CD8-positive, alpha-beta memory T cell (primary cell): ENCODE data around the gene SIRPB1. TPM values are rescaled to one million over a fixed set of nuclear protein-coding genes. Genes with fewer than 3 reads are reported as not detected.
A peak's percentile ranks its signal among the peaks of the same experiment; 100 is the strongest.

Experiments used
- CTCF ChIA-PET: fragments of 350-600 bp; sonication (Branson Sonifier 250); formaldehyde crosslinking; loops from one replicate; lab custom pipeline; 2021; ENCODE audit warnings: antibody characterized with exemption; lab: Charles Lee
- POLR2A ChIA-PET: fragments of 350-600 bp; sonication (Branson Sonifier 250); formaldehyde crosslinking; loops from one replicate; lab custom pipeline; 2021; ENCODE audit warnings: antibody characterized with exemption; lab: Charles Lee
- DNase-seq, 5 donors: peaks; one replicate each; pipeline versions ENCODE4 v3.0.0 to v3.0.0-alpha.2; 2020 to 2022; ENCODE audit warnings: mixed read lengths in 1 of 5
- H3K27ac ChIP-seq: one replicate; pipeline ENCODE4 v1.7.0; 2013; ENCODE audit warnings: low read depth, mild to moderate bottlenecking, low read length, moderate library complexity
- H3K27me3 ChIP-seq: 2 replicates; pipeline ENCODE4 v1.7.0; 2013; ENCODE audit warnings: low read length, mild to moderate bottlenecking; ENCODE audit not compliant: insufficient read depth, poor library complexity, severe bottlenecking
- H3K36me3 ChIP-seq: 2 replicates; pipeline ENCODE4 v1.7.0; 2013; ENCODE audit warnings: mild to moderate bottlenecking, low read length, moderate library complexity; ENCODE audit not compliant: insufficient read depth
- H3K4me1 ChIP-seq: 2 replicates; pipeline ENCODE4 v1.7.0; 2013; ENCODE audit warnings: mild to moderate bottlenecking, low read length, moderate library complexity; ENCODE audit not compliant: insufficient read depth
- H3K4me3 ChIP-seq: 2 replicates; pipeline ENCODE4 v1.7.0; 2013; ENCODE audit warnings: mild to moderate bottlenecking, low read length
- H3K9me3 ChIP-seq: 2 replicates; pipeline ENCODE4 v1.7.0; 2013; ENCODE audit warnings: mild to moderate bottlenecking, low read length
- H3K27ac Mint-ChIP-seq, 8 donors: one replicate each; pipeline ENCODE4 v1.8.0; 2020 to 2021; ENCODE audit warnings: mixed read lengths in 8 of 8, mild to moderate bottlenecking in 6 of 8, inconsistent platforms in 3 of 8, moderate library complexity in 3 of 8
- H3K27me3 Mint-ChIP-seq, 2 donors: one replicate each; pipeline ENCODE4 v1.8.0; 2020 to 2021; ENCODE audit warnings: mixed read lengths in 2 of 2, mild to moderate bottlenecking in 1 of 2, moderate library complexity in 1 of 2
- H3K36me3 Mint-ChIP-seq, 3 donors: one replicate each; pipeline ENCODE4 v1.8.0; 2020 to 2021; ENCODE audit warnings: mixed read lengths in 3 of 3, inconsistent platforms in 1 of 3, mild to moderate bottlenecking in 1 of 3
- H3K4me1 Mint-ChIP-seq, 3 donors: one replicate each; pipeline ENCODE4 v1.8.0; 2020 to 2021; ENCODE audit warnings: mixed read lengths in 3 of 3, inconsistent platforms in 1 of 3, mild to moderate bottlenecking in 1 of 3
- H3K4me3 Mint-ChIP-seq, 7 donors: one replicate each; pipeline ENCODE4 v1.8.0; 2020 to 2021; ENCODE audit warnings: mixed read lengths in 7 of 7, mild to moderate bottlenecking in 6 of 7, moderate library complexity in 4 of 7, inconsistent platforms in 2 of 7
- H3K9me3 Mint-ChIP-seq, 5 donors: one replicate each; pipeline ENCODE4 v1.8.0; 2020 to 2022; ENCODE audit warnings: mixed read lengths in 5 of 5, mild to moderate bottlenecking in 3 of 5, moderate library complexity in 2 of 5, inconsistent platforms in 1 of 5
- polyA plus RNA-seq: library from polyadenylated mRNA; unstranded; fragments of 300-500 nt; fragmentation: Illumina TruSeq; gene quantifications from one replicate; pipeline ENCODE4 v1.2.3, GENCODE V29; 2021
- total RNA-seq, 2 experiments: library from RNA; stranded (reverse); gene quantifications; one replicate each; pipeline ENCODE4 v1.2.3, GENCODE V29; 2021

The SIRPB1 gene
- 1 to 10 TPM; 1.5 to 2.3 TPM for total RNA-seq
- 0.93 TPM for polyA plus RNA-seq

- H3K4me3 ChIP-seq = no peak within 1 kb of the TSS
- peaks cover 43% of the 10 kb centered on the region for H3K4me1 ChIP-seq
- ChIA-PET CTCF (no interaction called here), POLR2A (no interaction called here)
- no peak within 1 kb of the TSS for H3K27ac ChIP-seq
- H3K27ac Mint-ChIP-seq = peak within 1 kb of the TSS in 5 of 8 donors; percentile 12 to 56 (median 32)
- H3K4me1 Mint-ChIP-seq = peaks cover 51 to 58% (median 55%) of the 10 kb centered on the region in 3 donors
- H3K36me3 Mint-ChIP-seq = peaks cover 0 to 19% (median 12%) of the 10 kb centered on the region in 3 donors
- H3K9me3 Mint-ChIP-seq = no peaks in the 10 kb centered on the region
- H3K9me3 ChIP-seq = no peaks in the 10 kb centered on the region
- no peaks in the 10 kb centered on the region for H3K27me3 ChIP-seq
- peak within 1 kb of the TSS in 3 of 7 donors; percentile 0 to 49 (median 10) for H3K4me3 Mint-ChIP-seq
- no peaks in the 10 kb centered on the region for H3K27me3 Mint-ChIP-seq
- DNase-seq = no peak
- H3K36me3 ChIP-seq = no peaks in the 10 kb centered on the region
These were observed at the start of gene SIRPB1 for GRCh38 chr20:1619861-1620444. Gene SIRPB1 (minus strand): TSS chr20:1620009. CDS start chr20:1619944, 65 bp downstream.

- Histone ChIP-seq H3K27me3 (no peaks in the 10 kb centered on the region), H3K27ac (no peak overlapping the region), H3K4me3 (no peak overlapping the region), H3K4me1 (peaks cover 71% of the 10 kb centered on the region), H3K36me3 (no peaks in the 10 kb centered on the region), H3K9me3 (no peaks in the 10 kb centered on the region)
- peaks cover 3 to 7% (median 6%) of the 10 kb centered on the region in 3 donors for H3K36me3 Mint-ChIP-seq
- H3K4me1 Mint-ChIP-seq = peaks cover 84 to 97% (median 96%) of the 10 kb centered on the region in 3 donors
- CTCF ChIA-PET = interaction anchor here (1.0 to 1.1 kb wide), 2 partner anchors 9 to 65 kb away, joined by 3 read pairs; no protein-coding TSS in a partner anchor
- no peak for DNase-seq
- H3K9me3 Mint-ChIP-seq = peaks cover 0 to 9% (median 0%) of the 10 kb centered on the region in 5 donors
- POLR2A ChIA-PET = no interaction called here
- H3K4me3 Mint-ChIP-seq = no peak overlapping the region
- H3K27ac Mint-ChIP-seq = peak overlapping the region in 6 of 8 donors; percentile 38 to 76 (median 52)
- peaks cover 0 to 2% of the 10 kb centered on the region in 2 donors for H3K27me3 Mint-ChIP-seq
These were observed 49.5 kb upstream of the SIRPB1 start for GRCh38 chr20:1669304-1669703.

DNA sequence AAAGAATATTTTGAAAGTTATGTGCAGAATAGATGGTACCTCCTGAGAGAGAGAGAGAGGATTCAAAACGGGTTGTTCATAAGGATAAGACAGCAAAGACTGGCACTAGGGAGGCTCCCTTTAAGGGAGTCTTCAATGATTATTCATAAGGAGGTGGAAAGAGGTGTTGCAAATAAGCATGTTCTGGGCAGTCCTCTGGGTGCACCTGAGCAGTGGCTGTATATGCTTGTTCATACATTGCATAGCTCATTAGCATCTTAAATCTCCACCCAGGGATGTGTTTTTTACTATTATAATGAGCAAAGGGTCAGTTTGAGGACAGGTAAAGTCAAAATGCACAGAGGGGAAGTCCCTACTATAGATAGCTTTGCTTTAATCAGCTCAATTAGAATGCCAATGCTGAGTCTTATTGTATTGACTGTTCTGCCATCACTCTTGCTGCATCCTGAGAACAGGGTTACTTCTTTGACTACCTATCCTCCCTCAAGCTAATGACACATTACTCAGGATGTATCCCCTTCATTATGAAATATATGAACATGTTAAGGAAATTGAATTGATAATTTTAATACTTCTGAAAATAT, 47.8 kb upstream of the SIRPB1 start:
- H3K27ac ChIP-seq = no peak overlapping the region
- ChIA-PET CTCF (interaction anchor here (0.8 to 1.6 kb wide), 2 partner anchors 11 to 64 kb away, joined by 3 read pairs; no protein-coding TSS in a partner anchor), POLR2A (no interaction called here)
- no peaks in the 10 kb centered on the region for H3K36me3 ChIP-seq
- peaks cover 71% of the 10 kb centered on the region for H3K4me1 ChIP-seq
- Mint-ChIP-seq H3K36me3 (peaks cover 3 to 7% (median 6%) of the 10 kb centered on the region in 3 donors), H3K27me3 (peaks cover 0 to 2% of the 10 kb centered on the region in 2 donors), H3K4me3 (peak overlapping the region in 4 of 7 donors; percentile 1 to 25 (median 4)), H3K9me3 (peaks cover 0 to 9% (median 0%) of the 10 kb centered on the region in 5 donors), H3K4me1 (peaks cover 83 to 97% (median 96%) of the 10 kb centered on the region in 3 donors), H3K27ac (peak overlapping the region; percentile 28 to 84 (median 50))
- DNase-seq = no peak
- no peaks in the 10 kb centered on the region for H3K27me3 ChIP-seq
- H3K9me3 ChIP-seq = no peaks in the 10 kb centered on the region
- H3K4me3 ChIP-seq = no peak overlapping the region

DNA sequence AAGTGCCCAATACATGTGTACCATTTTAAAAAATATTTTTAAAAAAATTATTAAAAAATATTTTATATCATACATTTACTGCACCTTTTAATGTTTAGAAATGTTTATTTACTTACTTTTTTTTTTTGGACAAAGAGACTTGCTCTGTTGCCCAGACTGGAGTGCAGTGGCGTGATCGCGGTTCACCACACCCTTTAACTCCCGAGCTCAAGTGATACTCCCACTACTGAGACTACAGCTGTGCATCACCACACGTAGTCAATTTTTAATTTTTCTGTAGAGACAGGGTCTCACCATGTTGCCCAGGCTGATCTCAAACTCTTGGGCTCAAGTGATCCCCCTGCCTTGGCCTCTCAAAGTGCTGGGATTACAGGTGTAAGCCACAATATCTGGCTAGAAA, 47.0 kb upstream of the SIRPB1 start:
- no peaks in the 10 kb centered on the region for H3K27me3 ChIP-seq
- CTCF ChIA-PET = interaction anchor here (1.0 to 2.1 kb wide), 5 partner anchors 9 to 163 kb away, joined by 3 to 6 read pairs (median 4); no protein-coding TSS in a partner anchor
- Mint-ChIP-seq H3K4me3 (peak overlapping the region in 2 of 7 donors; percentile 8 to 67), H3K4me1 (peaks cover 83 to 97% (median 96%) of the 10 kb centered on the region in 3 donors), H3K27me3 (peaks cover 0 to 2% of the 10 kb centered on the region in 2 donors), H3K36me3 (peaks cover 3 to 6% (median 5%) of the 10 kb centered on the region in 3 donors), H3K27ac (peak overlapping the region in 7 of 8 donors; percentile 11 to 99 (median 52)), H3K9me3 (peaks cover 0 to 9% (median 0%) of the 10 kb centered on the region in 5 donors)
- H3K4me3 ChIP-seq = no peak overlapping the region
- no peaks in the 10 kb centered on the region for H3K9me3 ChIP-seq
- no peaks in the 10 kb centered on the region for H3K36me3 ChIP-seq
- H3K27ac ChIP-seq = no peak overlapping the region
- POLR2A ChIA-PET = interaction anchor here (0.7 kb wide), 1 partner anchor 44 kb away, joined by 3 read pairs; no protein-coding TSS in a partner anchor
- peaks cover 71% of the 10 kb centered on the region for H3K4me1 ChIP-seq
- no peak for DNase-seq

DNA sequence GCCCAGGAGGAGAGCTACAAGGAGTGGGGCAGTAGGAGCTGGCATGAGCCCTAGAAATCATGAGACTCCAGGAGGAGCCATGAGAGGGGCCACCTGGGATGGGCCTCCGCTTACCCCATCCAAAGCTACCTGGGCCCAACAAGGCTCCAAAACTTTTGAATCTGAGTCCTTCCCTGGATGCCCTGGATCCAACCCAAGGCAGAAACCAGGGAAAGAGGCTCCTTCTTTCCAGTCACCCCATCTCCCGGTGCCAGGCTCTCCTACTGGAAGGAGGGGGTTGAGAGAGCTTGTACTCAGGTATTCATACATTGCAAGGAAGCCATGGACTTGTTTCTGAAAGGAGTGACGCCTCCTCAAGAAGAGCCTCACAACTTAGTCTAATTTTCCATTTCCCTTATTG, 45.5 kb upstream of the SIRPB1 start:
- Histone ChIP-seq H3K27ac (no peak overlapping the region), H3K9me3 (no peaks in the 10 kb centered on the region), H3K4me3 (peak overlapping the region; percentile 50), H3K36me3 (no peaks in the 10 kb centered on the region), H3K4me1 (peaks cover 74% of the 10 kb centered on the region), H3K27me3 (no peaks in the 10 kb centered on the region)
- no peak for DNase-seq
- H3K36me3 Mint-ChIP-seq = peaks cover 0 to 3% (median 2%) of the 10 kb centered on the region in 3 donors
- H3K27ac Mint-ChIP-seq = peak overlapping the region; percentile 78 to 99 (median 92)
- no peaks in the 10 kb centered on the region for H3K27me3 Mint-ChIP-seq
- CTCF ChIA-PET = interaction anchor here (1.1 to 2.1 kb wide), 4 partner anchors 10 to 199 kb away, joined by 4 to 6 read pairs (median 5); partner anchors contain the start of gene NSFL1C
- peak overlapping the region; percentile 65 to 91 (median 82) for H3K4me3 Mint-ChIP-seq
- POLR2A ChIA-PET = interaction anchor here (0.9 to 1.3 kb wide), 2 partner anchors 9 to 13 kb away, joined by 3 to 4 read pairs; no protein-coding TSS in a partner anchor
- H3K4me1 Mint-ChIP-seq = peaks cover 83 to 97% (median 96%) of the 10 kb centered on the region in 3 donors
- H3K9me3 Mint-ChIP-seq = no peaks in the 10 kb centered on the region

GRCh38 chr20:1664911-1665310, 45.1 kb upstream of the SIRPB1 start:
- DNase-seq = peak; percentile 35 to 78 (median 61)
- Histone ChIP-seq H3K27ac (no peak overlapping the region), H3K9me3 (no peaks in the 10 kb centered on the region), H3K27me3 (no peaks in the 10 kb centered on the region), H3K4me1 (peaks cover 78% of the 10 kb centered on the region), H3K4me3 (peak overlapping the region; percentile 50), H3K36me3 (no peaks in the 10 kb centered on the region)
- CTCF ChIA-PET = interaction anchor here (1.0 to 2.0 kb wide), 3 partner anchors 9 to 199 kb away, joined by 4 to 5 read pairs (median 4); partner anchors contain the start of gene NSFL1C
- no peaks in the 10 kb centered on the region for H3K9me3 Mint-ChIP-seq
- peak overlapping the region; percentile 65 to 91 (median 82) for H3K4me3 Mint-ChIP-seq
- POLR2A ChIA-PET = interaction anchor here (0.9 to 1.3 kb wide), 2 partner anchors 8 to 13 kb away, joined by 3 to 4 read pairs; no protein-coding TSS in a partner anchor
- H3K27me3 Mint-ChIP-seq = no peaks in the 10 kb centered on the region
- peak overlapping the region; percentile 78 to 99 (median 92) for H3K27ac Mint-ChIP-seq
- peaks cover 87 to 97% (median 96%) of the 10 kb centered on the region in 3 donors for H3K4me1 Mint-ChIP-seq
- peaks cover 0 to 3% (median 2%) of the 10 kb centered on the region in 3 donors for H3K36me3 Mint-ChIP-seq

DNA sequence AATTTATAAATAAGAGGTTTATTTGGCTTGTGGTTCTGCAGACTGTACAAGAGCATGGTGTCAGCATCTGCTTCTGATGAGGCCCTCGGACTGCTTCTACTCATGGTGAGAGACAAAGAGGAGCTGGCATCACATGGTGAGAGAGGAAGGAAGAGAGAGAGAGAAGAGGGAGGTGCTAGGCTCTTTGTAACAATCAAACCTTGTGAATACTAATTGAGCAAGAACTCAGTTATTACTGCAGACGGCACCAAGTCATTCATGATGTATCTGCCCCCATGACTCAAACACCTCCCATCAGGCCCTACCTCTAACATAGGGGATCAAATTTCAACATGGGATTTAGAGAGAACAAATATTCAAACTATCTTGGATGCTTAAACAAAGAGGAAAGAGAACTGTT, 44.1 kb upstream of the SIRPB1 start:
- H3K27ac Mint-ChIP-seq = peak overlapping the region; percentile 78 to 99 (median 88)
- ChIA-PET CTCF (interaction anchor here (1.0 to 2.0 kb wide), 2 partner anchors 8 to 71 kb away, joined by 4 to 5 read pairs; no protein-coding TSS in a partner anchor), POLR2A (interaction anchor here (1.0 kb wide), 1 partner anchor 15 kb away, joined by 3 read pairs; no protein-coding TSS in a partner anchor)
- DNase-seq = no peak
- peaks cover 0 to 2% (median 0%) of the 10 kb centered on the region in 3 donors for H3K36me3 Mint-ChIP-seq
- Histone ChIP-seq H3K9me3 (no peaks in the 10 kb centered on the region), H3K36me3 (no peaks in the 10 kb centered on the region), H3K4me1 (peaks cover 88% of the 10 kb centered on the region), H3K4me3 (peak overlapping the region; percentile 50), H3K27me3 (no peaks in the 10 kb centered on the region), H3K27ac (no peak overlapping the region)
- peaks cover 88 to 97% (median 96%) of the 10 kb centered on the region in 3 donors for H3K4me1 Mint-ChIP-seq
- H3K27me3 Mint-ChIP-seq = no peaks in the 10 kb centered on the region
- no peaks in the 10 kb centered on the region for H3K9me3 Mint-ChIP-seq
- peak overlapping the region; percentile 9 to 91 (median 82) for H3K4me3 Mint-ChIP-seq
